CD8-positive, alpha-beta memory T cell (primary cell): ENCODE results near the gene OSBPL1A. TPM values are rescaled to one million over a fixed set of nuclear protein-coding genes. Genes with fewer than 3 reads are reported as not detected.

Experiments used
- CTCF ChIA-PET: fragments of 350-600 bp; sonication (Branson Sonifier 250); formaldehyde crosslinking; loops from one replicate; lab custom pipeline; 2021; ENCODE audit warnings: antibody characterized with exemption; lab: Charles Lee
- POLR2A ChIA-PET: fragments of 350-600 bp; sonication (Branson Sonifier 250); formaldehyde crosslinking; loops from one replicate; lab custom pipeline; 2021; ENCODE audit warnings: antibody characterized with exemption; lab: Charles Lee
- DNase-seq, 5 donors: peaks; one replicate each; pipeline versions ENCODE4 v3.0.0 to v3.0.0-alpha.2; 2020 to 2022; ENCODE audit warnings: mixed read lengths in 1 of 5
- H3K27ac ChIP-seq: one replicate; pipeline ENCODE4 v1.7.0; 2013; ENCODE audit warnings: low read depth, mild to moderate bottlenecking, low read length, moderate library complexity
- H3K27me3 ChIP-seq: 2 replicates; pipeline ENCODE4 v1.7.0; 2013; ENCODE audit warnings: low read length, mild to moderate bottlenecking; ENCODE audit not compliant: insufficient read depth, poor library complexity, severe bottlenecking
- H3K36me3 ChIP-seq: 2 replicates; pipeline ENCODE4 v1.7.0; 2013; ENCODE audit warnings: mild to moderate bottlenecking, low read length, moderate library complexity; ENCODE audit not compliant: insufficient read depth
- H3K4me1 ChIP-seq: 2 replicates; pipeline ENCODE4 v1.7.0; 2013; ENCODE audit warnings: mild to moderate bottlenecking, low read length, moderate library complexity; ENCODE audit not compliant: insufficient read depth
- H3K4me3 ChIP-seq: 2 replicates; pipeline ENCODE4 v1.7.0; 2013; ENCODE audit warnings: mild to moderate bottlenecking, low read length
- H3K9me3 ChIP-seq: 2 replicates; pipeline ENCODE4 v1.7.0; 2013; ENCODE audit warnings: mild to moderate bottlenecking, low read length
- H3K27ac Mint-ChIP-seq, 8 donors: one replicate each; pipeline ENCODE4 v1.8.0; 2020 to 2021; ENCODE audit warnings: mixed read lengths in 8 of 8, mild to moderate bottlenecking in 6 of 8, inconsistent platforms in 3 of 8, moderate library complexity in 3 of 8
- H3K27me3 Mint-ChIP-seq, 2 donors: one replicate each; pipeline ENCODE4 v1.8.0; 2020 to 2021; ENCODE audit warnings: mixed read lengths in 2 of 2, mild to moderate bottlenecking in 1 of 2, moderate library complexity in 1 of 2
- H3K36me3 Mint-ChIP-seq, 3 donors: one replicate each; pipeline ENCODE4 v1.8.0; 2020 to 2021; ENCODE audit warnings: mixed read lengths in 3 of 3, inconsistent platforms in 1 of 3, mild to moderate bottlenecking in 1 of 3
- H3K4me1 Mint-ChIP-seq, 3 donors: one replicate each; pipeline ENCODE4 v1.8.0; 2020 to 2021; ENCODE audit warnings: mixed read lengths in 3 of 3, inconsistent platforms in 1 of 3, mild to moderate bottlenecking in 1 of 3
- H3K4me3 Mint-ChIP-seq, 7 donors: one replicate each; pipeline ENCODE4 v1.8.0; 2020 to 2021; ENCODE audit warnings: mixed read lengths in 7 of 7, mild to moderate bottlenecking in 6 of 7, moderate library complexity in 4 of 7, inconsistent platforms in 2 of 7
- H3K9me3 Mint-ChIP-seq, 5 donors: one replicate each; pipeline ENCODE4 v1.8.0; 2020 to 2022; ENCODE audit warnings: mixed read lengths in 5 of 5, mild to moderate bottlenecking in 3 of 5, moderate library complexity in 2 of 5, inconsistent platforms in 1 of 5
- polyA plus RNA-seq: library from polyadenylated mRNA; unstranded; fragments of 300-500 nt; fragmentation: Illumina TruSeq; gene quantifications from one replicate; pipeline ENCODE4 v1.2.3, GENCODE V29; 2021
- total RNA-seq, 2 experiments: library from RNA; stranded (reverse); gene quantifications; one replicate each; pipeline ENCODE4 v1.2.3, GENCODE V29; 2021

The OSBPL1A gene
- total and polyA plus RNA-seq, 3 experiments from 2014 or later: 1.3 to 2.5 (median 1.5) TPM

- Mint-ChIP-seq H3K9me3 (no peaks in the 10 kb centered on the region), H3K27ac (no peak overlapping the region), H3K36me3 (peaks cover 0 to 4% (median 0%) of the 10 kb centered on the region in 3 donors), H3K27me3 (peaks cover 11 to 56% of the 10 kb centered on the region in 2 donors), H3K4me3 (no peak overlapping the region), H3K4me1 (no peaks in the 10 kb centered on the region)
- Histone ChIP-seq H3K4me1 (no peaks in the 10 kb centered on the region), H3K9me3 (no peaks in the 10 kb centered on the region), H3K36me3 (no peaks in the 10 kb centered on the region), H3K27me3 (no peaks in the 10 kb centered on the region), H3K4me3 (no peak overlapping the region), H3K27ac (no peak overlapping the region)
- POLR2A ChIA-PET: no interaction called here
- CTCF ChIA-PET: interaction anchor here (0.6 kb wide), 1 partner anchor 9 kb away, joined by 3 read pairs; no protein-coding TSS in a partner anchor
- DNase-seq: no peak
These were observed 169.0 kb downstream of the OSBPL1A start for GRCh38 chr18:24228667-24229041.

- Histone ChIP-seq H3K27ac (no peak overlapping the region), H3K27me3 (no peaks in the 10 kb centered on the region), H3K36me3 (no peaks in the 10 kb centered on the region), H3K4me3 (no peak overlapping the region), H3K4me1 (no peaks in the 10 kb centered on the region), H3K9me3 (no peaks in the 10 kb centered on the region)
- POLR2A ChIA-PET: no interaction called here
- Mint-ChIP-seq H3K36me3 (peaks cover 0 to 4% (median 0%) of the 10 kb centered on the region in 3 donors), H3K4me3 (no peak overlapping the region), H3K9me3 (no peaks in the 10 kb centered on the region), H3K27me3 (peaks cover 11 to 58% of the 10 kb centered on the region in 2 donors), H3K27ac (no peak overlapping the region), H3K4me1 (no peaks in the 10 kb centered on the region)
- DNase-seq: no peak
- CTCF ChIA-PET: no interaction called here
These were observed 169.5 kb downstream of the OSBPL1A start for GRCh38 chr18:24227977-24228666.

GRCh38 chr18:24220318-24220688 is 177.3 kb downstream of the OSBPL1A start:
- DNase-seq: no peak
- H3K27ac Mint-ChIP-seq: peak overlapping the region in 1 of 8 donors; percentile 43
- no peaks in the 10 kb centered on the region for H3K36me3 ChIP-seq
- H3K4me3 Mint-ChIP-seq: no peak overlapping the region
- H3K27me3 ChIP-seq: no peaks in the 10 kb centered on the region
- no peak overlapping the region for H3K27ac ChIP-seq
- H3K4me3 ChIP-seq: no peak overlapping the region
- ChIA-PET POLR2A (no interaction called here), CTCF (no interaction called here)
- H3K27me3 Mint-ChIP-seq: peaks cover 5 to 20% of the 10 kb centered on the region in 2 donors
- H3K9me3 ChIP-seq: no peaks in the 10 kb centered on the region
- peaks cover 0 to 2% (median 0%) of the 10 kb centered on the region in 3 donors for H3K36me3 Mint-ChIP-seq
- no peaks in the 10 kb centered on the region for H3K4me1 ChIP-seq
- no peaks in the 10 kb centered on the region for H3K9me3 Mint-ChIP-seq
- H3K4me1 Mint-ChIP-seq: no peaks in the 10 kb centered on the region

GRCh38 chr18:24219561-24220317 is 177.9 kb downstream of the OSBPL1A start:
- no peak for DNase-seq

GRCh38 chr18:24214913-24215312 is 182.7 kb downstream of the OSBPL1A start:
- H3K27me3 ChIP-seq: no peaks in the 10 kb centered on the region
- H3K9me3 Mint-ChIP-seq: no peaks in the 10 kb centered on the region
- no peak overlapping the region for H3K27ac Mint-ChIP-seq
- no peaks in the 10 kb centered on the region for H3K9me3 ChIP-seq
- H3K4me1 ChIP-seq: no peaks in the 10 kb centered on the region
- DNase-seq: no peak
- no peaks in the 10 kb centered on the region for H3K36me3 Mint-ChIP-seq
- no peak overlapping the region for H3K27ac ChIP-seq
- peaks cover 6 to 7% of the 10 kb centered on the region in 2 donors for H3K27me3 Mint-ChIP-seq
- ChIA-PET CTCF (no interaction called here), POLR2A (no interaction called here)
- H3K36me3 ChIP-seq: no peaks in the 10 kb centered on the region
- no peak overlapping the region for H3K4me3 ChIP-seq
- no peak overlapping the region for H3K4me3 Mint-ChIP-seq
- no peaks in the 10 kb centered on the region for H3K4me1 Mint-ChIP-seq

More at GRCh38 chr18:24219561-24220317, 177.9 kb downstream of the OSBPL1A start:
- Mint-ChIP-seq H3K4me1 (no peaks in the 10 kb centered on the region), H3K27me3 (peaks cover 5 to 14% of the 10 kb centered on the region in 2 donors), H3K36me3 (peaks cover 0 to 2% (median 0%) of the 10 kb centered on the region in 3 donors), H3K4me3 (no peak overlapping the region), H3K27ac (no peak overlapping the region), H3K9me3 (no peaks in the 10 kb centered on the region)
- no peak overlapping the region for H3K27ac ChIP-seq
- no peaks in the 10 kb centered on the region for H3K9me3 ChIP-seq
- H3K4me1 ChIP-seq: no peaks in the 10 kb centered on the region
- H3K27me3 ChIP-seq: no peaks in the 10 kb centered on the region
- H3K36me3 ChIP-seq: no peaks in the 10 kb centered on the region
- ChIA-PET CTCF (interaction anchor here (1.2 kb wide), 1 partner anchor 9 kb away, joined by 3 read pairs; no protein-coding TSS in a partner anchor), POLR2A (no interaction called here)
- H3K4me3 ChIP-seq: no peak overlapping the region

GRCh38 chr18:24214144-24214543 is 183.5 kb downstream of the OSBPL1A start:
- H3K27me3 Mint-ChIP-seq: peaks cover 10 to 11% of the 10 kb centered on the region in 2 donors
- Histone ChIP-seq H3K4me3 (no peak overlapping the region), H3K9me3 (no peaks in the 10 kb centered on the region), H3K4me1 (no peaks in the 10 kb centered on the region), H3K27me3 (no peaks in the 10 kb centered on the region), H3K27ac (no peak overlapping the region), H3K36me3 (no peaks in the 10 kb centered on the region)
- H3K4me3 Mint-ChIP-seq: no peak overlapping the region
- POLR2A ChIA-PET: no interaction called here
- H3K4me1 Mint-ChIP-seq: no peaks in the 10 kb centered on the region
- no peak for DNase-seq
- no peaks in the 10 kb centered on the region for H3K9me3 Mint-ChIP-seq
- no peak overlapping the region for H3K27ac Mint-ChIP-seq
- H3K36me3 Mint-ChIP-seq: no peaks in the 10 kb centered on the region
- CTCF ChIA-PET: no interaction called here

- H3K4me3 ChIP-seq: no peak overlapping the region
- no peaks in the 10 kb centered on the region for H3K36me3 ChIP-seq
- Mint-ChIP-seq H3K4me1 (no peaks in the 10 kb centered on the region), H3K27ac (no peak overlapping the region), H3K36me3 (no peaks in the 10 kb centered on the region), H3K27me3 (peaks cover 10 to 11% of the 10 kb centered on the region in 2 donors), H3K9me3 (no peaks in the 10 kb centered on the region), H3K4me3 (no peak overlapping the region)
- no peak for DNase-seq
- H3K9me3 ChIP-seq: no peaks in the 10 kb centered on the region
- no peak overlapping the region for H3K27ac ChIP-seq
- ChIA-PET CTCF (no interaction called here), POLR2A (no interaction called here)
- H3K27me3 ChIP-seq: no peaks in the 10 kb centered on the region
- H3K4me1 ChIP-seq: no peaks in the 10 kb centered on the region
These were observed 184.7 kb downstream of the OSBPL1A start for GRCh38 chr18:24212939-24213338.

- DNase-seq: no peak
- H3K27ac Mint-ChIP-seq: no peak overlapping the region
- H3K36me3 Mint-ChIP-seq: no peaks in the 10 kb centered on the region
- ChIA-PET CTCF (no interaction called here), POLR2A (interaction anchor here (0.5 kb wide), 1 partner anchor 451 kb away, joined by 6 read pairs; no protein-coding TSS in a partner anchor)
- no peaks in the 10 kb centered on the region for H3K9me3 ChIP-seq
- H3K27ac ChIP-seq: no peak overlapping the region
- no peaks in the 10 kb centered on the region for H3K27me3 ChIP-seq
- H3K4me3 ChIP-seq: no peak overlapping the region
- no peaks in the 10 kb centered on the region for H3K36me3 ChIP-seq
- no peak overlapping the region for H3K4me3 Mint-ChIP-seq
- no peaks in the 10 kb centered on the region for H3K9me3 Mint-ChIP-seq
- H3K27me3 Mint-ChIP-seq: peaks cover 15 to 16% of the 10 kb centered on the region in 2 donors
- no peaks in the 10 kb centered on the region for H3K4me1 ChIP-seq
- no peaks in the 10 kb centered on the region for H3K4me1 Mint-ChIP-seq
These were observed 188.1 kb downstream of the OSBPL1A start for GRCh38 chr18:24209558-24209957.
